Measurements from ENCODE around the gene HORMAD1. TPM values are rescaled to one million over a fixed set of nuclear protein-coding genes. Genes with fewer than 3 reads are reported as not detected.

HORMAD1 gene
- total RNA-seq, 1 donor from 2014 or later = not detected

DNA sequence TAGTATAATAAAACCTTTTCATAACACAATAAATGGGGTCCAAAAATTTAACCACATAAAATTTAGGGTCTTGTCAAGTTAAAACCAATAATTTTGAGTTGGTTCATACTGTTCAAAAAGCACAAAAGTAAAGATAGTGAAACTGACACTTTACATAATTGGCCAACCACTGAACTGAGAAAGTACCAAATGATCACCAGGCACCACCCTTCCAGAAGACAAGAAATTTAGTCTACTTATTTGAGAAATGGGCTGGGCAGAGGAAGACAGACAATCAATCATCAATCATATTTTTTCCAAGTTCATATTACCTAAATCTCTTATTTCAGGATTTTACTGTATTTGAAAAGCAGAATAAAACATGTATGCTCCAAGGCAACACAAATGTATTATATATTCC is 17.3 kb downstream of the HORMAD1 start:
- Histone ChIP-seq H3K4me3 (ENCODE audit: low read length in 3 of 3) (no peak overlapping the region), H3K9ac (ENCODE audit: low read depth in 1 of 3, low read length in 3 of 3) (no peak overlapping the region), H3K9me3 (ENCODE audit: control insufficient read depth in 3 of 3, low read length in 3 of 3) (no peaks in the 10 kb centered on the region), H3K27me3 (ENCODE audit: control insufficient read depth in 3 of 3, insufficient read depth in 3 of 3, low read length in 3 of 3) (no peaks in the 10 kb centered on the region), H3K27ac (ENCODE audit: low read depth, low read length) (no peak overlapping the region), H3K36me3 (ENCODE audit: control insufficient read depth in 3 of 3, insufficient read depth in 3 of 3, low read length in 3 of 3) (no peaks in the 10 kb centered on the region), H3K4me1 (ENCODE audit: control insufficient read depth in 3 of 3, insufficient read depth in 3 of 3, low read length in 3 of 3) (no peaks in the 10 kb centered on the region)

DNA sequence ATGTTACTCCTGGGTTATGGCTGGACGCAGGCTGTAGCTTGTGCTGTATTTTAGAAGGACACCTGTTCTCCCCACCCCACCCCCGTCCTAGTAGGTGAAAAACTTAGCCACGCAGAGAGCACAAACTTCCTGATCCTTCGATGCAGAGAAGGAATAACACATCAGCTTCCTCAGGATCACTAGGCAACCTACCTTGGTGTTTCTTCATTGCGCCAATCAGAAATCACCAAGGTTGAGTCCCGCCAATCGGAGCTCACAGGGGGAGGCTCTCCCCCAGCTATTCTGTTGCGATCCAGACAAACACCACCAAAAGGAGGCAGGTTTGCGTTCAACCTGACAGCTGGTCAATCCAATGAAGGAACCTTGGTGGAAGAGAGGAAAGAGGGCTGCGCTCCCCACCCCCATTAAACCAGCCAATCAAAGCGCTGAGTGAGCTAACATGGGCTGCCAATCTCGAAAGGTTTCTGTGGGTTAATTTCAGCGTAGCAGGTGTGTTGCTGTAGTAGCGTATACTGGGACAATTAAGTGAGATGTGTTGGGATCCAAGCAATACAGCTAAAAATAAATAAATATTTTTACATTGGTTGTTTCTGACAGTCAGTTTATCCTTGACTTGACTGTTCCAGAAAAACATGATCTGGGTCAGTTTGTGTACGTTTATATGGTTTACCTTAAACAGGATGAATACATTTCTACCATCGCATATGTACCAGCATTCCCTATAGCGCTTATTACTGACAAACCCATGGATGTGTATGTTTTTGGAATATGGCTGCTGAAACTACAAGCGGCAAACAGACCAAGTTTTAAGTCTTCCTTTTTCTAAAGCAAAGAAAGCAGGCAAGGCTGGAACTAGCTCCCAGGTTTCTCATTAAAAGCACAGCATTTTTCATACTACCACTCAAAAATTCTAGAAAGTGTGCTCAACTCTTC is 23.4 kb downstream of the HORMAD1 start, which contains the start of gene GOLPH3L:
Gene GOLPH3L (minus strand): TSS at position 160 of the 933 bp plus-strand sequence. CDS start 2,316 bp downstream, outside the sequence.
- peak within 1 kb of the TSS; percentile 86 to 92 (median 86) for H3K4me3 ChIP-seq (ENCODE audit: low read length in 3 of 3)
- no peaks in the 10 kb centered on the region for H3K9me3 ChIP-seq (ENCODE audit: control insufficient read depth in 3 of 3, low read length in 3 of 3)
- peak within 1 kb of the TSS; percentile 76 to 87 (median 82) for H3K9ac ChIP-seq (ENCODE audit: low read depth in 1 of 3, low read length in 3 of 3)
- no peaks in the 10 kb centered on the region for H3K27me3 ChIP-seq (ENCODE audit: control insufficient read depth in 3 of 3, insufficient read depth in 3 of 3, low read length in 3 of 3)
- H3K27ac ChIP-seq (ENCODE audit: low read depth, low read length) = peak within 1 kb of the TSS; percentile 68
- H3K4me1 ChIP-seq (ENCODE audit: control insufficient read depth in 3 of 3, insufficient read depth in 3 of 3, low read length in 3 of 3) = peaks cover 0 to 6% (median 0%) of the 10 kb centered on the region in 3 donors
- peaks cover 4 to 20% (median 17%) of the 10 kb centered on the region in 3 donors for H3K36me3 ChIP-seq (ENCODE audit: control insufficient read depth in 3 of 3, insufficient read depth in 3 of 3, low read length in 3 of 3)

DNA sequence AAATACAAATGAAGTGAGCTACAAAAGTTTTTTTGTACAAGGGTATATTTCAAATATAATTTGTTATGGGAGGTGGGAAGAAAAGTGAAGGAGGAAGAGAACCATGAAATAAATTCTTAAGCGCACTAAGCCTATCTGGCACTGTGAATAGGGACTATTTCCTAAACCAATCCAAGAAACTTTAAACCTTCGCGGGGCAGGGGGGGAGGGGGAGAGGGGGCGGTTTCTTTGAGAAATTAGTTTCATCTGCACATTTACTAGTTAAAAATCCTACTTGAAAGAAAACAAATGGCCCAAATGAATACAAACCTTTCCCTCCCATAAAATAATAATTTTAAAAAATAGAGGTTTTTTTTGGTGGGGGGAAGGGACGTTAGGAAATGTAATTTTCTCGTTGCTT is 24.1 kb downstream of the HORMAD1 start:
- peaks cover 4 to 21% (median 20%) of the 10 kb centered on the region in 3 donors for H3K36me3 ChIP-seq (ENCODE audit: control insufficient read depth in 3 of 3, insufficient read depth in 3 of 3, low read length in 3 of 3)
- H3K9me3 ChIP-seq (ENCODE audit: control insufficient read depth in 3 of 3, low read length in 3 of 3) = no peaks in the 10 kb centered on the region
- H3K9ac ChIP-seq (ENCODE audit: low read depth in 1 of 3, low read length in 3 of 3) = peak overlapping the region; percentile 76 to 87 (median 82)
- H3K27ac ChIP-seq (ENCODE audit: low read depth, low read length) = peak overlapping the region; percentile 68
- peak overlapping the region; percentile 86 to 92 (median 86) for H3K4me3 ChIP-seq (ENCODE audit: low read length in 3 of 3)
- peaks cover 0 to 6% (median 0%) of the 10 kb centered on the region in 3 donors for H3K4me1 ChIP-seq (ENCODE audit: control insufficient read depth in 3 of 3, insufficient read depth in 3 of 3, low read length in 3 of 3)
- H3K27me3 ChIP-seq (ENCODE audit: control insufficient read depth in 3 of 3, insufficient read depth in 3 of 3, low read length in 3 of 3) = no peaks in the 10 kb centered on the region

DNA sequence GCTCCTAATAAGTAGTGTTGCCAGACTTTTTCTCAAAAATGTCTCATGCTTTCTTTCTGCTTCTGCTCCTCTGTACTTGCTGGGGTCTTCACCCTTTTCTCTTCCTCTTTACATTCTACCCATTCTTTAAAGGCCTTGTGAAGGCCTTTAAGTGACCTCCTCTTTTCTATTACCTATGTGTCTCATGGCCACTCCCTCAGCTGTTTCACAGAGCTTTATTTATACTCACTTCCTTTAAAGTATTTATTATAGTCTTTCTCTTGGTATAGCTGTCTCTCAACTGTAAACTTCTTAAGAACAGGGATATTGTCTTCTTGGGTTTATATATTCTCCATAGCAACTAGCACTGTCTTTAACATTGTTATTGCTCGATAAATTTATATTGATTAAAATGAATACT is 24.5 kb downstream of the HORMAD1 start:
- Histone ChIP-seq H3K4me3 (ENCODE audit: low read length in 3 of 3) (peak overlapping the region; percentile 22 to 92 (median 86)), H3K4me1 (ENCODE audit: control insufficient read depth in 3 of 3, insufficient read depth in 3 of 3, low read length in 3 of 3) (peaks cover 0 to 6% (median 0%) of the 10 kb centered on the region in 3 donors), H3K9ac (ENCODE audit: low read depth in 1 of 3, low read length in 3 of 3) (peak overlapping the region; percentile 1 to 36 (median 8)), H3K27me3 (ENCODE audit: control insufficient read depth in 3 of 3, insufficient read depth in 3 of 3, low read length in 3 of 3) (no peaks in the 10 kb centered on the region), H3K36me3 (ENCODE audit: control insufficient read depth in 3 of 3, insufficient read depth in 3 of 3, low read length in 3 of 3) (peaks cover 4 to 25% (median 20%) of the 10 kb centered on the region in 3 donors), H3K9me3 (ENCODE audit: control insufficient read depth in 3 of 3, low read length in 3 of 3) (no peaks in the 10 kb centered on the region), H3K27ac (ENCODE audit: low read depth, low read length) (no peak overlapping the region)

DNA sequence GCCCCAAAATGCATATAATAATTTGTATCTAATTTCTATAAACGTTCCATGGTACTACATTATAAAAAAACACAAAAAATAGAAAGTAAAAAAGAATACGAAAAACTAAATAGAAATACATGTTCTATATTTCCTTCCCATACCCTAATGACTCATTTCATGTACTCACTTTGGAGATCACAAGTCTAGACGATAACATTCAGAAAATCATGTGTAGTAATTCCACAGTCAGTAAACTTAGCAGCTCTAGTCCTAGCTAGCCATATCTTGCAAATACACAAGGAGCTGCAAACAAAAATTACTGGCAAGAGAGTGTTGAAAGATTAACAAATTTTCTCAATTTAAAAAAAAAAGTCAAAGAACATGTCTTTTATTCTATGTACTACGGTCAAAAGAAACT is 25.1 kb downstream of the HORMAD1 start:
- no peak overlapping the region for H3K27ac ChIP-seq (ENCODE audit: low read depth, low read length)
- no peak overlapping the region for H3K4me3 ChIP-seq (ENCODE audit: low read length in 3 of 3)
- peak overlapping the region in 1 of 3 donors; percentile 16 for H3K9ac ChIP-seq (ENCODE audit: low read depth in 1 of 3, low read length in 3 of 3)

DNA sequence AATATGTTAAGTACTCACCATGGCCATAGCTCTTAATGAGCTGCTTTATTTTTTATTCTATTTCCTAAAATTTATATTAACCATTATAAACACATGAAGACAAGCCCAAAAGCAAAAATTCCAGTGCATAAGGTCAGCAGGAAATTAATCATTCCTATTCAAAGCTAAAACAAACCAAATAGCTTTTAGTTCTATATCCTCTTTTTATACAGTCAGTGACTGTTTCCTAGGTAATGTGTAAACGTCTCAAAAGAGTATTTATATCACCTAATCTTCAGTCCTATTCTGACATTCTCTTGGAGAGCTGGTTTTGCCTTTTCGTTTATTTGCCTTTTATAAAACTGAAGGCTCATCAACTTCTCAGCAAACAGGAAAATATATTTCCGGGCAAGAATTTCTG is 28.0 kb downstream of the HORMAD1 start:
- Histone ChIP-seq H3K9ac (ENCODE audit: low read depth in 1 of 3, low read length in 3 of 3) (no peak overlapping the region), H3K36me3 (ENCODE audit: control insufficient read depth in 3 of 3, insufficient read depth in 3 of 3, low read length in 3 of 3) (peaks cover 9 to 30% (median 25%) of the 10 kb centered on the region in 3 donors), H3K9me3 (ENCODE audit: control insufficient read depth in 3 of 3, low read length in 3 of 3) (no peaks in the 10 kb centered on the region), H3K4me1 (ENCODE audit: control insufficient read depth in 3 of 3, insufficient read depth in 3 of 3, low read length in 3 of 3) (peaks cover 0 to 6% (median 4%) of the 10 kb centered on the region in 3 donors), H3K27ac (ENCODE audit: low read depth, low read length) (no peak overlapping the region), H3K27me3 (ENCODE audit: control insufficient read depth in 3 of 3, insufficient read depth in 3 of 3, low read length in 3 of 3) (no peaks in the 10 kb centered on the region), H3K4me3 (ENCODE audit: low read length in 3 of 3) (no peak overlapping the region)

More for the DNA sequence above, 25.1 kb downstream of the HORMAD1 start:
- H3K4me1 ChIP-seq (ENCODE audit: control insufficient read depth in 3 of 3, insufficient read depth in 3 of 3, low read length in 3 of 3) = peaks cover 0 to 6% (median 0%) of the 10 kb centered on the region in 3 donors
- H3K36me3 ChIP-seq (ENCODE audit: control insufficient read depth in 3 of 3, insufficient read depth in 3 of 3, low read length in 3 of 3) = peaks cover 6 to 25% (median 20%) of the 10 kb centered on the region in 3 donors
- H3K27me3 ChIP-seq (ENCODE audit: control insufficient read depth in 3 of 3, insufficient read depth in 3 of 3, low read length in 3 of 3) = no peaks in the 10 kb centered on the region
- no peaks in the 10 kb centered on the region for H3K9me3 ChIP-seq (ENCODE audit: control insufficient read depth in 3 of 3, low read length in 3 of 3)

DNA sequence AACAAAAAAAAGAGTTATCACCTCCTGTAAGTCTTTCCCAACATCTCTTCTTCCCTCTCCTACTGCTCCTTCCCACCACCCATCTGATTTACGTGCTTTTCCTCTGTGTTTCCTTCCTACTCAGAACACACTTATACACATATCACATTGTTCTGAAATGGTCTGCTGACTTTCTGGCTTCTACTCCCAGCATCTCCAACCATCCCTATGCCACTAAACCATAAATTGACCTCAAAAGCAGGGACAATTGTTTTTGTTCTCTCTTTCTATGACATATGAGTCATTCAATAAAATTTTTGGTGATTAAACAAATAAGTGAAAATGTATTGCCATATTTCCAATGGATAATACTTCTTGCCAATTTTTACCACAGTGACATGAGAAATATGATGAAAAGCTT is 31.9 kb downstream of the HORMAD1 start:
- Histone ChIP-seq H3K4me3 (ENCODE audit: low read length in 3 of 3) (no peak overlapping the region), H3K27ac (ENCODE audit: low read depth, low read length) (no peak overlapping the region), H3K9me3 (ENCODE audit: control insufficient read depth in 3 of 3, low read length in 3 of 3) (no peaks in the 10 kb centered on the region), H3K4me1 (ENCODE audit: control insufficient read depth in 3 of 3, insufficient read depth in 3 of 3, low read length in 3 of 3) (peaks cover 0 to 4% (median 0%) of the 10 kb centered on the region in 3 donors), H3K36me3 (ENCODE audit: control insufficient read depth in 3 of 3, insufficient read depth in 3 of 3, low read length in 3 of 3) (peaks cover 5 to 23% (median 21%) of the 10 kb centered on the region in 3 donors), H3K9ac (ENCODE audit: low read depth in 1 of 3, low read length in 3 of 3) (no peak overlapping the region), H3K27me3 (ENCODE audit: control insufficient read depth in 3 of 3, insufficient read depth in 3 of 3, low read length in 3 of 3) (no peaks in the 10 kb centered on the region)

DNA sequence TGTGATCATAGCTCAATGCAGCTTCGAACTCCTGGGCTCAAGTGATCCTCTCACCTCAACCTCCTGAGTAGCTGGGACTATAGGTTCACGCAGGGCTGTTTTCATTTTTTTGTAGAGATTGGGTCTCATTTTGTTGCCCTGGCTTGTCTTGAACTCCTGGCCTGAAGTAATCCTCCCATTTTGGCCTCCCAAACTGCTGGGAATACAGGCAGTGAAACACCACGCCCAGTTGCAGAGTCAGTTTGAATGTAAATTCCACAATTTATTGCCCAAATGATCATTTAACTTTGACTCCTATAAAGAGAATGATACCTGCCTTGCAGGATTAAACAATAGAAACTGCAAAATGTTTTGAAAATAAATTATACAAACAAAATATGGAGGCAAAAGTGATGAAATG is 34.4 kb downstream of the HORMAD1 start:
- Histone ChIP-seq H3K9ac (ENCODE audit: low read depth in 1 of 3, low read length in 3 of 3) (no peak overlapping the region), H3K4me3 (ENCODE audit: low read length in 3 of 3) (no peak overlapping the region), H3K4me1 (ENCODE audit: control insufficient read depth in 3 of 3, insufficient read depth in 3 of 3, low read length in 3 of 3) (peaks cover 0 to 4% (median 0%) of the 10 kb centered on the region in 3 donors), H3K9me3 (ENCODE audit: control insufficient read depth in 3 of 3, low read length in 3 of 3) (no peaks in the 10 kb centered on the region), H3K27ac (ENCODE audit: low read depth, low read length) (no peak overlapping the region), H3K36me3 (ENCODE audit: control insufficient read depth in 3 of 3, insufficient read depth in 3 of 3, low read length in 3 of 3) (peaks cover 5 to 12% (median 9%) of the 10 kb centered on the region in 3 donors), H3K27me3 (ENCODE audit: control insufficient read depth in 3 of 3, insufficient read depth in 3 of 3, low read length in 3 of 3) (no peaks in the 10 kb centered on the region)

DNA sequence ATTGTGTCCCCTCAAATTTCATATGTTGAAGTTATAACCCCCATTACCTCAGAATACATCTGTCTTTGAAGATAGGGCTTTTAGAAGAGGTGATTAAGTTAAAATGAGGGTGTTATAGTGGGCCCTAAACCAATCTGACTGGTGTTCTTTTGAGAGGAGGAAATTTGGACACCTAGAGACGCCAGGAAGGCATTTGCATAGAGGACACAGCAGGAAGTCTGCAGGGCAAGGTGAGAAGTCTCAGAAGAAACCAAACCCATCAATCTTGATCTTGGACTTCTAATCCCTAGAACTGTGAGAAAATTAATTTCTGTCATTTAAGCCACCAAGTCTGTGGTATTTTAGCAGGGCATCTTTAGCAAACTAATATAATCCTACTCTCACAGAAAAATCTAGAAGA is 36.8 kb downstream of the HORMAD1 start:
- Histone ChIP-seq H3K9ac (ENCODE audit: low read depth in 1 of 3, low read length in 3 of 3) (no peak overlapping the region), H3K27ac (ENCODE audit: low read depth, low read length) (no peak overlapping the region), H3K9me3 (ENCODE audit: control insufficient read depth in 3 of 3, low read length in 3 of 3) (no peaks in the 10 kb centered on the region), H3K36me3 (ENCODE audit: control insufficient read depth in 3 of 3, insufficient read depth in 3 of 3, low read length in 3 of 3) (peaks cover 3 to 11% (median 9%) of the 10 kb centered on the region in 3 donors), H3K27me3 (ENCODE audit: control insufficient read depth in 3 of 3, insufficient read depth in 3 of 3, low read length in 3 of 3) (no peaks in the 10 kb centered on the region), H3K4me3 (ENCODE audit: low read length in 3 of 3) (no peak overlapping the region), H3K4me1 (ENCODE audit: control insufficient read depth in 3 of 3, insufficient read depth in 3 of 3, low read length in 3 of 3) (no peaks in the 10 kb centered on the region)

DNA sequence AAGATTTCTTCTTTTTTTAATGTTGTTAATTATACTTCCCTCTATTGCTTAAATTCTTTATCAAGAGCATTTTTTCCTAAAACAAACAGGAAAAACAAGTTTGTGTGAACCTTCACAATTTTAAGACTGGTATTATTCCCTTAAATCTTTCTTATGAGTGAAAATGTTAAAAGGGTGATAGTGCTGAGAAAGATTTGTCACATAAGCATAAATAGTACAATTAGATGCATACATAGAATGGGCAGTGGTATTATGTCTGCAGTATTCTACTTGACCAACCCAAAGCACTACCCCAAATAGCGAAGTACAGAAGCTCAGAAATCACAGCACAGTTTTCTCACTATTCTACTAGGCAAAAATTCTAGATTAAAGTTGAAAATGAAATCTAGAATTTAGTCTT is 41.7 kb downstream of the HORMAD1 start:
- H3K27me3 ChIP-seq (ENCODE audit: control insufficient read depth in 3 of 3, insufficient read depth in 3 of 3, low read length in 3 of 3) = no peaks in the 10 kb centered on the region
- no peaks in the 10 kb centered on the region for H3K9me3 ChIP-seq (ENCODE audit: control insufficient read depth in 3 of 3, low read length in 3 of 3)
- H3K27ac ChIP-seq (ENCODE audit: low read depth, low read length) = no peak overlapping the region
- no peak overlapping the region for H3K9ac ChIP-seq (ENCODE audit: low read depth in 1 of 3, low read length in 3 of 3)
- H3K4me1 ChIP-seq (ENCODE audit: control insufficient read depth in 3 of 3, insufficient read depth in 3 of 3, low read length in 3 of 3) = no peaks in the 10 kb centered on the region
- peaks cover 0 to 7% (median 0%) of the 10 kb centered on the region in 3 donors for H3K36me3 ChIP-seq (ENCODE audit: control insufficient read depth in 3 of 3, insufficient read depth in 3 of 3, low read length in 3 of 3)
- H3K4me3 ChIP-seq (ENCODE audit: low read length in 3 of 3) = no peak overlapping the region
